ENCODE results near the gene ACADL. TPM values are rescaled to one million over a fixed set of nuclear protein-coding genes. Genes with fewer than 3 reads are reported as not detected.

ACADL gene
- total RNA-seq, 4 donors from 2014 or later = 45.3 to 167 (median 101) TPM

DNA sequence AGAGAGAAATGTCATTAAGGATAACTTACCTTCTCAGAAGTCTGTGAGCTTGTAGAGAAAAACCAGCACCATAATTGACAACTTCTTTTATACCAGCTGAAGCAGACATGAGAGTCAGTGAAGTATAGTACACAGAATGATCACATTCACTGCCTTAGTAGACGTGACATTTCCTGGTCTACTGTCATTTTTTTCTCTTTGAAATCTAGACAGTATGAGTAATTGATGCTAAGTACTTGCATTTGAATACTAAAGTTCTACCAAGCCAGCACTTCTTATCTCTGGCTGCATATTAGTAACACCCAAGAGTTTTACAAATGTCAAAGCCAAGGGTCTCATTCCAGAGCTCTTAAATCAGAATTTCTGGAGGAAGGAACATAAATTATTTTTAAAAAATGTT lies 25.4 kb upstream of the ACADL start:
- H3K36me3 ChIP-seq = no peaks in the 10 kb centered on the region
- no peak overlapping the region for H3K4me3 ChIP-seq
- H3K9me3 ChIP-seq = peaks cover 0 to 5% (median 0%) of the 10 kb centered on the region in 4 donors
- no peak overlapping the region for H3K27ac ChIP-seq
- DNase-seq (ENCODE audit: low spot score in 2 of 2) = no peak
- TF ChIP-seq POLR2A (IDR thresholded peaks at IDR 0.05) (no peak), EP300 (IDR thresholded peaks at IDR 0.05) (no peak)
- TF ChIP-seq, protein P1, sequence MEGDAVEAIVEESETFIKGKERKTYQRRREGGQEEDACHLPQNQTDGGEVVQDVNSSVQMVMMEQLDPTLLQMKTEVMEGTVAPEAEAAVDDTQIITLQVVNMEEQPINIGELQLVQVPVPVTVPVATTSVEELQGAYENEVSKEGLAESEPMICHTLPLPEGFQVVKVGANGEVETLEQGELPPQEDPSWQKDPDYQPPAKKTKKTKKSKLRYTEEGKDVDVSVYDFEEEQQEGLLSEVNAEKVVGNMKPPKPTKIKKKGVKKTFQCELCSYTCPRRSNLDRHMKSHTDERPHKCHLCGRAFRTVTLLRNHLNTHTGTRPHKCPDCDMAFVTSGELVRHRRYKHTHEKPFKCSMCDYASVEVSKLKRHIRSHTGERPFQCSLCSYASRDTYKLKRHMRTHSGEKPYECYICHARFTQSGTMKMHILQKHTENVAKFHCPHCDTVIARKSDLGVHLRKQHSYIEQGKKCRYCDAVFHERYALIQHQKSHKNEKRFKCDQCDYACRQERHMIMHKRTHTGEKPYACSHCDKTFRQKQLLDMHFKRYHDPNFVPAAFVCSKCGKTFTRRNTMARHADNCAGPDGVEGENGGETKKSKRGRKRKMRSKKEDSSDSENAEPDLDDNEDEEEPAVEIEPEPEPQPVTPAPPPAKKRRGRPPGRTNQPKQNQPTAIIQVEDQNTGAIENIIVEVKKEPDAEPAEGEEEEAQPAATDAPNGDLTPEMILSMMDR (IDR thresholded peaks at IDR 0.05) = no peak
- no peaks in the 10 kb centered on the region for H3K27me3 ChIP-seq
- 37 to 39% methylated on average over 1 of the region's 1 CpG for WGBS, 2 donors
- no peaks in the 10 kb centered on the region for H3K4me1 ChIP-seq

DNA sequence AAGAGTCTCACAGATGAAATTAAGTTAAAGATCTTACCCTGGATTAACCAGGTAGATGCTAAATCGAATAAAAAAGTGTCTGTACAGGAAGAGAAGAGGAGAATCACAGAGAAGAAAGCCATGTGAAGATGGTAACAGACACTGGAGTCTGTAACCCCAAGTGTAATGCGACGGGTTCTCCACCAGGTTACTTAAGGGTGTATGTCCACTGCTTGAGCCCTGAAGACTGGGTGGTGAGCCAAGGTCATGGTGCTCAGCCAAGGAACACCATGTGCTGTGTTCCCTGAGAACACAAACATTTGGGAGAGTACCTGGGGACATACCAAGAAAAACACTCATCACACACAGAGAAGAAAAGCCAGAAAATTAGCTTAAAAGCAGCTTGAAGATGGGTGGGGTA lies 8.2 kb upstream of the ACADL start:
- Histone ChIP-seq H3K27me3 (no peaks in the 10 kb centered on the region), H3K9me3 (no peaks in the 10 kb centered on the region), H3K27ac (peak overlapping the region in 3 of 4 donors; percentile 28 to 77 (median 60)), H3K4me1 (peaks cover 0 to 27% (median 4%) of the 10 kb centered on the region in 4 donors), H3K4me3 (no peak overlapping the region), H3K36me3 (no peaks in the 10 kb centered on the region)
- DNase-seq (ENCODE audit: low spot score in 2 of 2) = peak; percentile 83 to 90
- TF ChIP-seq POLR2A (IDR thresholded peaks at IDR 0.05) = no peak
- peak; percentile 51 to 89 for TF ChIP-seq EP300 (IDR thresholded peaks at IDR 0.05)
- TF ChIP-seq, protein P1 (IDR thresholded peaks at IDR 0.05) = peak in 4 of 5 experiments; percentile 9 to 66 (median 32)
- 68 to 71% methylated on average over 3 of the region's 3 CpGs for WGBS, 2 donors

DNA sequence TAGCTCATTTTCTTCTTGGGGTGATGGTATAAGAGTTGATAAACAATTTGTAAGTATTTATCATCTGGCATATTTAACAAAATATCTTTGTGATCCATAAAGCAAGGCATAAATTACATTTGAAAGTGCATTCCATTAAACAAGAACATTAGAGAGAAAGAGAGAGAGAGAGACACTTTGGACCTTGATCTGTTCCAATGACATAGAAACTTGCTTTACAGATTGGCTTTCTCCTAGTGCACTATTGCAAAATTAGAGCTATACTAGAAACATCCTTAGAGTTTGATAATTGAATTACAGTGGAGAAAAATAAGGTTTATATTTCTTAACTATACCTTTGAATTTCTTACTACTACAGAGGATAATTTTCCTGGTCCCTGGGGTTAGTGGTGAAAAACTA lies 5.7 kb upstream of the ACADL start:
- no peaks in the 10 kb centered on the region for H3K27me3 ChIP-seq
- H3K4me1 ChIP-seq = peaks cover 0 to 36% (median 4%) of the 10 kb centered on the region in 4 donors
- no peak for DNase-seq (ENCODE audit: low spot score in 2 of 2)
- H3K9me3 ChIP-seq = no peaks in the 10 kb centered on the region
- no peaks in the 10 kb centered on the region for H3K36me3 ChIP-seq
- peak overlapping the region in 1 of 4 donors; percentile 16 for H3K27ac ChIP-seq
- TF ChIP-seq POLR2A (IDR thresholded peaks at IDR 0.05) = no peak
- no peak for TF ChIP-seq EP300 (IDR thresholded peaks at IDR 0.05)
- TF ChIP-seq, protein P1 (IDR thresholded peaks at IDR 0.05) = no peak
- H3K4me3 ChIP-seq = no peak overlapping the region

DNA sequence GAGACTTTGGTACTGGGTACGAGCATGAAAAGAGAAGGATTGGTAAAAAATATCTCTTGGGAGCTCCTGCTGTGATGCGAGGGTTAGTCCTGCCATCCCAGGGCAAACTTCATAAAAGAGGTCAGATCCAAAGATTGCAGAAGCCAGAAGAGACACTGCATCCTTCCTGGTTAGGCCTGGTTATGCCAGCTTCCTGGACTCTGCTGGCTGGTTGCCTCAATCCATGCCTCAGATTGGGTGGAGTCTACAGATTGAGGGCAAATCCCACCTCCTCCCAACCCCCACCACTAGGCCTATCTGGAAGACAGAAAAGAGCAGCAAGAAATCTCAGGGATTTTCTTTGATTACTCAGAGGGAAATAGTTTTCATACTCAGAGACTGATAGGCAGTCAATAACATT lies 5.3 kb upstream of the ACADL start:
- H3K4me3 ChIP-seq = no peak overlapping the region
- H3K27me3 ChIP-seq = no peaks in the 10 kb centered on the region
- no peak for TF ChIP-seq EP300 (IDR thresholded peaks at IDR 0.05)
- TF ChIP-seq, protein P1 (IDR thresholded peaks at IDR 0.05) = no peak
- no peak for TF ChIP-seq POLR2A (IDR thresholded peaks at IDR 0.05)
- H3K27ac ChIP-seq = peak overlapping the region in 2 of 4 donors; percentile 16 to 43
- H3K9me3 ChIP-seq = no peaks in the 10 kb centered on the region
- no peak for DNase-seq (ENCODE audit: low spot score in 2 of 2)
- no peaks in the 10 kb centered on the region for H3K36me3 ChIP-seq
- H3K4me1 ChIP-seq = peaks cover 0 to 40% (median 4%) of the 10 kb centered on the region in 4 donors
- WGBS, 2 donors = 89 to 92% methylated on average over 2 of the region's 2 CpGs

DNA sequence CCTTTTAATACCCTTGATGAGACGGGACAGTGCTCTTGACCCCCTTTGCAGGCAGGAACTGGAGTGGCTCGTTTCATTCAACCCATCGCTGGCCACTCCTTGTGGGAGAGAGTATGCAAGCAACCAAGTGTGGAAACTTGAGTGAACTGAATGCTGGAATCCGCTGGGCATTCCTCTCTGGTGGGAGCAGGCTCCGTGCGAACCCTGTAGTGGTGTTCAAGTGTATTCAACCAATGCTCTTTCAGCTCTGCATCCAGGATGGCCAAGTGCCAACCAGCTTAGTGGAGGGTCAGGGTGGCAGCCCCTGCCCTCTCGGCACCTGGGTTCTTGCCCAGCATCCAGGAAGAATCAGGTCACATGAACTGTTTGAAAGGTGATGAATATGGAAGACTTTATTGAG lies 3.3 kb upstream of the ACADL start:
- no peak for DNase-seq (ENCODE audit: low spot score in 2 of 2)
- H3K4me1 ChIP-seq = peaks cover 0 to 30% (median 4%) of the 10 kb centered on the region in 4 donors
- no peaks in the 10 kb centered on the region for H3K9me3 ChIP-seq
- H3K36me3 ChIP-seq = no peaks in the 10 kb centered on the region
- H3K27me3 ChIP-seq = peaks cover 0 to 10% of the 10 kb centered on the region in 2 donors
- WGBS, 2 donors = 91% methylated on average over 7 of the region's 7 CpGs
- no peak overlapping the region for H3K4me3 ChIP-seq
- TF ChIP-seq EP300 (IDR thresholded peaks at IDR 0.05) = no peak
- TF ChIP-seq POLR2A (IDR thresholded peaks at IDR 0.05) = no peak
- H3K27ac ChIP-seq = no peak overlapping the region
